Skin of body (tissue), 2 donors: Measurements from ENCODE around the gene LRFN2. TPM values are rescaled to one million over a fixed set of nuclear protein-coding genes. Genes with fewer than 3 reads are reported as not detected.

Experiments
- DNase-seq: peaks from one replicate; lab custom pipeline; 2025; lab: John Stamatoyannopoulos, UW
- total RNA-seq: library from RNA; depleted of rRNA; stranded (reverse); fragments of >200 nt; gene quantifications from one replicate; pipeline ENCODE4 v1.2.3, GENCODE V29; 2014

The LRFN2 gene
- total RNA-seq, 1 donor from 2014 or later, result 0.49 TPM

GRCh38 chr6:40400738-40401137 is 186.4 kb downstream of the LRFN2 start:
- no peak for DNase-seq

DNA sequence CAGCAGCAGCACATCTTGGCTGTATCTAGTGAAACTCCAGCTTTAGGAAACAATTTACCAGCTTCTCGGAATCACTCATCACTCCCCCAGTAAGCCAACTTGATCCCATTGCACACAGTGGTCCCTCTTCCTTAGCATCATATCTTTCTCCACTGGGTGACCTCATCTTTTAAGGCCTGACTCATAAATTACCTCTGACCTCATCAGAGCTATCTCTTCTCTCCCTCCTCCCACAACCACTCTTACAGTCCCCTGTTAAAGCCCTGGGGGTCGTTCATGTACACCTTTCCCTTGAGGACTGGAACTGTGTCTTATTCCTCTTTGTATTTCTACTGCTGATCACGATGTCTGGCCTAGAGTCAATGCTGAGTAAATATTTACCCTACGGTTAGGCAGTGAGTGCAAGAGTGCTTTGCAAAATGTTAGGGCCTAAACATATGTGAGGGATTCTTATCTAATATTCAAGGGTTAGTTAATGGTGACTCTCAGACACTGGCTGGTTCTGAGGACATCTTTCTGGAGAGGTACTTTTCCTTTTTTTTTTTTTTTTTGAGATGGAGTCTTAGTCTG is 187.2 kb downstream of the LRFN2 start:
- DNase-seq, result no peak

- DNase-seq, result no peak
Measured at GRCh38 chr6:40398810-40399477, 188.2 kb downstream of the LRFN2 start.

DNA sequence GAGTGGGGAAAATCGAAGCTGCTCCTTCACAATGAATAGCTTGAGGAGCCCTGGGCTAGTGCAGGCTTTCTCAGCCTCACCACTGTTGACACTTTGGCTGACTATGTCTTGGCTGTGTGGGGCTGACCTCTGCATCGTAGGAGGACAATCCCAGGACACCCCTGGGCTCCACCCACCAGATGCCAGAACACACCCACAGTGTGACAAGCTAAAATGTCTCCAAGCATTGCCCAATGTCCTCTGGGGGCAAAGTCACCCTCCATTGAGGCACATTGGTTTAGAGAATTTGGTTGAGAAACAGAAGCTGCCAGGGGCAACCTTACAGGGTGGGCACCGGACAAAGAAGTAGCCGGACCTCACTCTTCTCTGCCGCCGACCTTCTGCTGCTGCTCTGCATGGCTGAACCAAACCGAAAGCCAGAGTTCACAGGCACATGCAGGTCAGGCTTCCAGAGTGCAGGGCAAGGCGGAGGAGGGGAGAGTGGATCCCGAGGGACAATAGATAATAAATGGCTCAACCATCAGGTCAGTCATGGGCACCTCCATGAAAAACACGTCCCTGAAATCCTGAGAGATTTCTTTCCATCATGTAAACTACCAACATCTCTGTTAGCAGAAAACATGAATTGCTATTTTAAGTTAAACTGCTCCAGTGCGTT is 189.0 kb downstream of the LRFN2 start:
- no peak for DNase-seq

GRCh38 chr6:40397287-40398033 is 189.7 kb downstream of the LRFN2 start:
- DNase-seq, result no peak

GRCh38 chr6:40395698-40396076 is 191.5 kb downstream of the LRFN2 start:
- DNase-seq, result no peak

DNA sequence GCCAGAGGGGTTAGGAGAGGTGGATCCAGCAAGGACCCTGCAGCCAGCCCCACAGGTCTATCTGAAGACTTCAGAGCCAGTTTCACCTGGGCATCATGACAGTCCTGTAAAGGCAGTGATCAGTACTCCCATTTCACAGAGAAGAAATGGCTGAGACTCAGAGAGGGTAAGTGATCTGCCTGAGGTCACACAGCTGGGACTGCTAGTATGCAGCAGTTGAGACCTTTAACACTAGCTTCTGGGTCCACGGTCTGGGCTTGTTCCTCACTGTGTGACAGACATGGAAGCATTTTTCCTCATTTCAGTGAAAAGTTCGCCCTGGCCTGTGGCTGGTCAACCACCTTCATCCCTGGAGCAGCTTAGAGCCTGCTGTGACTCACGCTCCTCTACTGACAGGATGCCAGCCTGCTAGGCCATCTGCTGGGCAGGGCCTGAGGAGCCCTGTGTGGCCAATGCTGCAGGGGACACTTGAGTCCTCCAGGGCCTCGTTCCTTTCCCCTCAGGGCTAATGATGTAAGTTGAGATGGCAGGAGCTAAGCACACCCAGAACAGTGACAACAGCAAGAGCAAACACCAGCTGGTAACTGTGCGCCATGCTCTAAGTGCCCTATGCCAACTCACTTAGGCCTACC is 192.0 kb downstream of the LRFN2 start:
- DNase-seq, result no peak

- no peak for DNase-seq
Measured at GRCh38 chr6:40394381-40394780, 192.8 kb downstream of the LRFN2 start.

DNA sequence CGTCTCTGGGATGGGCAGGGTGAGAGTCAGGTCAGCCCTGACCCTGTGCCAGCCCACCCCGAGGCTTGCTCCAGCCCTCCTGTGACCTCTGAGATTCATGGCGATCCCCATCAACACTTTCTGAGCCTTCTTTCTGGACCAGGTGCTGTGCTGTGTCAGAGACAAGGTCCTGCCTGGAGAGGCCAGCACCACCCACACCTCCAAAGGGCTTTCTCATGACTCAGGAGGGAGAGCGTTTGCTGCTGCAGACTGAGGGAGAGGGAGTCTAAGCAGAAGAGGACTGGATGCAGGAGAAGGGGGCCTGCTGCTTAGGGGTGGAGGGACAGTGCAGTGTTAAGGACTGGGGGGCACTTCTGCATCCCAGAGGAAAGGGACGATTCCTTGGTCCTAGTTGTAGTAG is 193.5 kb downstream of the LRFN2 start:
- DNase-seq, result no peak

DNA sequence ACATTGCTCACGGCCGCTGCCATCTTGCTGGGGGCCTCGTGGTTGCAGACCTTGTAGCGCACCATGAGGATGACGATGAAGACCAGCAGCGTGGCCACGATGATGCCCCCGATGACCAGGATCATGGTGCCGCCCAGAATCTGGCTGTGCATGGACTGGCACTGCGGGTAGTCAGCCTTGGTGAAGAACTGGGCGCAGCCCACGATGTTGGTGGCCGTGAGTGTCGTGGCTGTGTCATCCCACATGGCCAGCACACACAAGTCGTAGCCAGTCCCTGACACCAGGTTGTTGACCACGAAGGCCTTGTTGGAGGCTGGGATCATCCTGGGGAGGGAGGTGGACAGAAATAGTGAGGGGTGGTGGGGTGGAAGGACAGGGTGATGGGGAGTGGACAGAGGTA is 194.6 kb downstream of the LRFN2 start:
- DNase-seq, result no peak

DNA sequence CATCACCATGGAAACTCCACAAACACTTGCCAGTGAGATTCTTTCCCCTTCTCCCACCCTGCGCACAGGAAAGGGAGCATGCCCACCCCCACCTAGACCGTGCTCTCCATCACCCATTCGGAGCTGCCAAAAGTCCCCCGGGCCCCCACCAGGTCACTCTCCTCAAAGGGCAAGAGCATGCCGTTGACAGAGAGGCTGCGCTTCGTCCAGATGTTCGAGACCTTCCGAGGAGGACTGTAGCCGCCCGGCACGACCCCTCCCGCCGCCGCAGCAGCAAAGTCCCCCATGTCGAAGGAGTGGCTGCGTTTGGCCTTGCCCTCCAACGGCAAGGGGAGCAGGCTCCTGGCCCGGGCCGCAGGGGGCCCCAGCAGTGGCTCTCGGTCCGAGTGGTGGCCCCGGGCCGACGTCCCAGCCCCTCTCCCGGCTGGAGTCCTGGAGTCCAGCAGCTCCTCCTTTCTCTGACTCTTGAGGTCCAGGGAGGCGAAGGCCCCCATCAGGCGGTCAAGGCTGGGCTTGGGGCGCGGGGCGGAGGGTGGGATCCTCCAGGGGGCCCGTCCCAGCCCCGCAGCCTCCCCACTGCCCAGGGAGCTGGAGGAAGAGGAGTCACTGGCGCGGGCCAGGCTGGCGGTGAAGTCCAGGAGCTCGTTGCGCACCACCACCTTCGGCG is 195.2 kb downstream of the LRFN2 start:
- no peak for DNase-seq

GRCh38 chr6:40391086-40391485 is 196.1 kb downstream of the LRFN2 start:
- DNase-seq, result no peak

DNA sequence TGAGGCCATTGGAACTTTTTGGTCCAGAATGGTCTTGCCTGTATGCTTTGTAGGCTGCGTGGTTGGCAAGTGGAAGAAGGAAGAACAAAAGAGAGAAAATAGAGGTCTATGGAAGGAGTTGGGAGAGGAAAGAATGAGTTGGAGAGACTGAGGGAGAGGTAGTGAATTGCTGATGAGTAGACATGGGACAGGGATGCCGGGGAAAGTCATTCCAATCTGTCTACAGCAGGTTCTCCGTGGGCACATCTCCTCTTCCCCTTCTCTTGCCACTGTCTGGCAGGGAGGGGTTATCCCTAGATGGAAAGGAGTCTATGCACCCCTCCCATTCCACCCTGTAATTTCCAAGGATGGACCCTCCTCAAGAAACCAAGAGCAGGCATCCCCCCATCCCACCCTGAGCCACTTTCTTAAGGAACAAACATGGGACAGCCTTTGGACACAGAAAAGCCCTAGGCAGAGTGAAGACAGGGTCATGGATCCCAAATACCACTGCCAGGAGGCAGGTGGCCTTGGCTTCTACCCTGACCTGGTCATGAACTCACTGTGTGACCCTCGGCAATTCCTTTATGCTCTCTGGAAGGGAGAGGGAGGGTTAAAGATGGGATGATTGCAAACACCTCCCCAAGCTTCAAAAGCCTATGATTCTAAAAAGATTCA is 196.9 kb downstream of the LRFN2 start:
- no peak for DNase-seq

DNA sequence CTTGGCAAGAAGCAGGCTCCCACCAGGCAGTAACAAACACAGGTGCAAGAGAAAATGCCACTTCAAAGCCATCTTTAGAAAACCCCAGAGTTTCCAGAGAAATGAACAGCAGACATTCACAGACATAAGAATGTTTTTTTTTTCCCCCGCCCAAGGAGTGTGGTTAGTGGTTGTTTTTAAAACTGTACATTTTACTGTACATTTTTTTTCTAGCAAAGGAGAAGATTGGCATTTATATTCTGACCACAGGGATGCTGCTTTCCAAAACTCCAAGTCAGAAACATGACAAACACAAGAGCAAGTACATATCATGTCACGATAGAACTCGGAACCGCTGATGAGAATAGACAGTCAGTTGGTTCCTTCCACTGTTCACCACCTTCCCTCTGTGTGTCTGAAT is 197.9 kb downstream of the LRFN2 start:
- no peak for DNase-seq

DNA sequence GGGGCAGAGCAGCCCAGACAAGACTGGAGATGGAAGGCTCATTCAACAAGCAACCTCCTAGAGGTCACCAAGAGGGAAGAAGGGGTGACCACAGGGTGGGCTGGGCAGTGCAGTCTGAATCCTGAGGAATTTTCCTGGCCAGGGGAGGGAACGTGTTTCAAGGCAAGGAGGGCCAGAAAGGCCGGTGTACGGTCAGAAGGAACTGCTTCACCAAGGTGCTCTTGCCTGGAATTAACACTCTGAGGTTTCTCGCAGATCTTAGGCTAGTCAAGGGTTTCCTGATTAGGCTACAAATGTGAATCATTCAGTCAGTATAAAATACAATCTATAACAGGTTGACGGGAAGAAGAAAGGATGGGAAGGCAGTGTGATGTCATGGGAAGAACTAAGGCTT is 199.3 kb downstream of the LRFN2 start:
- DNase-seq, result no peak

DNA sequence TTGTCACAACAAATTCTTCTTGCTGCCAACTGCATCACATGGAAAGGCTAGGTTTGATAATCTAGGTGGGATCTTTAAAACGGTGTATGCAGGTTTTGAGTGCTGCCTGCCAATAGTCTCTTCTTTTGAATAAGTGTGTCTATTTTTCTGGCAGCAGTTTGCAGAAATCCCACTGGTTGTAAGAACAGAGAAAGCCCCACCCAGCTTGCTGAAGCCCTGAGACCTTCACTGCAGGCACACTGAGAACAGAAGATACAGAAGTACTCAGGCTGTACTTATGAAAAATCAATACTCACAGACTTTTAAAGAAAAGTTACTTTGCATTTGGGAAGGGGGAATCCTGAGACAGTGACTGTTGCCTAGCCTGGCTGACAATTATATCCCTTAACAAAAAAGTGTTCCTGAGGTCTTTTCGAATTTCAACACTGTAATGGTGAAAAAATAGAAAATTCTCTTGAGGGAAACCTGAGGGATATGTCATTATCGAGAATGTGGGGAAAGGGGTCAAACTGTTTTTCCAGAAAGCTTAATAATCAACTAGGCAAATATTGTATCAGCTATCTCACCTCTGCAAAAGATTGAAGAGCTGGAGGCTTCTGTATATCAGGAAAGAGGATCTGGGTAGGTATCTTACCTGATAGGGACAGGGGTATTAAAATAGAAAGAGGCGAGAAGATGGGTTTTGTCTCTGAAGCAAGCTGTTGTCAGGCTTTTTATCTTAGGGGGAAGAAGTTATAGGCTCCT is 199.9 kb downstream of the LRFN2 start:
- no peak for DNase-seq

DNA sequence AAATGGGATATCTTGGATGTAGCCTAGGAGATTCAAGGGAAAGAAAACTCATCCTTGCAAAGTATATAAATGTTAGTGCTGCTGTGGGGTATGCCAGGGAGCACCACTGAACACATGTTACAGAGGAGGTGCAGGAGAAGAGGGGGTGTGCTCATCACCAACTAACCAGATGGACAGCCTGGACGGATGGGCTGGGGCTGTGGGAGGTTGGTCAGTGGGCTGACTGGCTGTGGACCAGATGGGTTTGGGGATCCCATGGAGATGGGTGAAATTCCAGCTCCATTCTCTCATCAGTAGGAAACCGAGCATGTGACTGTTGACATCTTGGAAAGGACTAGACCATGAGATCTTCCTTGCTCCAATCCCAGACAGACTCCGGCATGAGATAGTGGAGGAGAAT is 201.0 kb downstream of the LRFN2 start:
- no peak for DNase-seq

GRCh38 chr6:40383348-40384115 is 203.6 kb downstream of the LRFN2 start:
- no peak for DNase-seq

DNA sequence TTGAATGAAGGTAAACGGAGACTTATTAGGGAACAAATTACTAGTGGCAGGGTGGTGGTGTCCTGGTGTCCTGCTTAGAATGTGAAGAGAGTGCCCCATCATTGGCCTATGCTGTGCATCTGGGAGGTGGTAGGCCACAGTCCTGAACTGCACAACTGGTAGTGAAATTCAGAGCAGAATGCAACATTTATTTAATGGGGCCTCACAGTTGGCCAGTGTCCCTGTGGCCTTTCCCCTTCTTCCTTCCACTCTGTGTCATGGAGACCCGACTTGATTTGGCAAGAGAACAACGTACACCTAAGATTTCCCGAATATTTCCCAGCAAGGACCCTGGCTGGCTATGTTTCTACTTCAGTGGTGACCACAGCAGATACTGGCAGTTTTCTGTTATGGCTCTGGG is 206.9 kb downstream of the LRFN2 start:
- no peak for DNase-seq
